PC-3 (cell line): ENCODE measurements around the gene UPB1.

Source experiments
- EZH2 ChIP-seq: fragments of 300-600 bp; sonication (generic); IDR thresholded peaks from one replicate; pipeline ENCODE4 v1.6.1; 2017; ENCODE audit warnings: antibody characterized with exemption, mild to moderate bottlenecking, low read length; ENCODE audit not compliant: unreplicated experiment
- EZH2phosphoT487 ChIP-seq: fragments of 300-600 bp; sonication (generic); IDR thresholded peaks from 2 replicates; pipeline ENCODE4 v1.6.1; 2018; ENCODE audit warnings: mild to moderate bottlenecking, antibody characterized with exemption, low read length, borderline replicate concordance
- TF ChIP-seq, protein P1 (sequence below): fragments of 300-600 bp; sonication (generic); conservative IDR thresholded peaks from 2 replicates; pipeline ENCODE4 v1.5.1; 2017; ENCODE audit warnings: antibody characterized with exemption, low read depth, mild to moderate bottlenecking, low read length

DNA sequence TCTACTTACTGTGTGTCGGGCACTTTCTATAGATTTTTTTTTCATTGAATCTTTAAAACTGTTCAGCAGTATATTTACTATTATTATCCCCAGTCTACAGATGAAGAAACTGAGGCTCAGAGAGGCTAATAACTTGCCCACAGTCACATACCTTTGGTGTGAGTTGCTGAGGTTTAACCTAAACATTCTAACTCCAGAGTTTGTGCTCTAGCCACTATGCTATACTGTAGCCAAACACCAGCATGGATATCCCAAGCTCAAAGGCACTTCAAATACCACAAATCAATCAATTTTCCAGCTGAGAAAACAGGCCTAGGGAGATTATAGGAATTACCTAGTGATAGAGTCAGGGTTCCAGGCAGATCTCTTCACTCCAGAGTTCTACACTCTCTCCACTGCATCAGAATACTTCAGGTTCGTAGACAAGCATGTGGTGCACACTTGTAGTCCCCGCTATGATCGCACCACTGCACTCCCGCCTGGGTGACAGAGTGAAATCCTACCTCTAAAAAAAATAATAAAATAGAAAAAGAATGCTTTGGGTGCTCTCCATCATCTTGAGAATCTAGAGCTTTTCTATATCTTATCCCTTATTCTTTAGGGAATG, 20.4 kb upstream of the UPB1 start:
- TF ChIP-seq, protein P1, sequence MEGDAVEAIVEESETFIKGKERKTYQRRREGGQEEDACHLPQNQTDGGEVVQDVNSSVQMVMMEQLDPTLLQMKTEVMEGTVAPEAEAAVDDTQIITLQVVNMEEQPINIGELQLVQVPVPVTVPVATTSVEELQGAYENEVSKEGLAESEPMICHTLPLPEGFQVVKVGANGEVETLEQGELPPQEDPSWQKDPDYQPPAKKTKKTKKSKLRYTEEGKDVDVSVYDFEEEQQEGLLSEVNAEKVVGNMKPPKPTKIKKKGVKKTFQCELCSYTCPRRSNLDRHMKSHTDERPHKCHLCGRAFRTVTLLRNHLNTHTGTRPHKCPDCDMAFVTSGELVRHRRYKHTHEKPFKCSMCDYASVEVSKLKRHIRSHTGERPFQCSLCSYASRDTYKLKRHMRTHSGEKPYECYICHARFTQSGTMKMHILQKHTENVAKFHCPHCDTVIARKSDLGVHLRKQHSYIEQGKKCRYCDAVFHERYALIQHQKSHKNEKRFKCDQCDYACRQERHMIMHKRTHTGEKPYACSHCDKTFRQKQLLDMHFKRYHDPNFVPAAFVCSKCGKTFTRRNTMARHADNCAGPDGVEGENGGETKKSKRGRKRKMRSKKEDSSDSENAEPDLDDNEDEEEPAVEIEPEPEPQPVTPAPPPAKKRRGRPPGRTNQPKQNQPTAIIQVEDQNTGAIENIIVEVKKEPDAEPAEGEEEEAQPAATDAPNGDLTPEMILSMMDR, result no peak
- no peak for TF ChIP-seq EZH2phosphoT487
- no peak for TF ChIP-seq EZH2
